ENCODE results near the gene ACSS1.

DNA sequence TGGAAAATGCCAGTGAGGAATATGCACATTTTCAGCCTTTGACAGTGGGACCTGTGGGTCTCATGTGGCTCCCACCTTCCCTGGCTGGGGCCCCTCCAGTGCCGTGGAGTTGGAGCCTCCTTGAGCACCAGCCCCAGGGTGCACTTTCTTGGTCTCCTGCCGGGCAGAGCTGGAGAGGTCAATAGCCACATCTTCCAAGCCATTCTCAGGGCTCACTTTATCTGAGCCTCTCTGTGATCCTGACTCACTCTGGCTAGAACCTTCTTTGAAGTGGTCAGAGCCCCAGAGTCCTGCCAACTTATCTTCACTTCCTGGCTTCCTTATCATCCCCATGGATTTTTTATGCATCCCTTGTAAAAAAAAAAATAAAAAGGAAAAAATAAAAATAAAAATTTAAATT lies 18.3 kb upstream of the ACSS1 start:
- TF ChIP-seq CTCF (IDR thresholded peaks at IDR 0.05): no peak
- no peak for TF ChIP-seq EP300 (IDR thresholded peaks at IDR 0.05)
- no peak for TF ChIP-seq POLR2A (IDR thresholded peaks at IDR 0.05)
- no peak for TF ChIP-seq POLR2AphosphoS5 (IDR thresholded peaks at IDR 0.05)

Data from stomach (tissue), 4 donors.